HFFc6 (cell line): ENCODE results near the gene TGM2. TPM values are rescaled to one million over a fixed set of nuclear protein-coding genes. Genes with fewer than 3 reads are reported as not detected.

Source experiments
- DNase-seq: peaks from one replicate; pipeline ENCODE4 v3.0.0-alpha.2; 2018
- H3K27ac Mint-ChIP-seq: 2 replicates; pipeline ENCODE4 v1.8.0; 2020; ENCODE audit warnings: mild to moderate bottlenecking, mixed read lengths
- H3K27me3 Mint-ChIP-seq: 2 replicates; pipeline ENCODE4 v1.8.0; 2021; ENCODE audit warnings: mild to moderate bottlenecking, moderate library complexity, mixed read lengths; ENCODE audit not compliant: insufficient read depth
- H3K36me3 Mint-ChIP-seq: 2 replicates; pipeline ENCODE4 v1.8.0; 2021; ENCODE audit warnings: low read depth, mixed read lengths
- H3K4me1 Mint-ChIP-seq: 2 replicates; pipeline ENCODE4 v1.8.0; 2020; ENCODE audit warnings: low read depth, mixed read lengths
- H3K4me3 Mint-ChIP-seq: 2 replicates; pipeline ENCODE4 v1.8.0; 2020; ENCODE audit warnings: mild to moderate bottlenecking, moderate library complexity, mixed read lengths
- H3K9me3 Mint-ChIP-seq: 2 replicates; pipeline ENCODE4 v1.8.0; 2020; ENCODE audit warnings: mild to moderate bottlenecking, mixed read lengths
- total RNA-seq, 6 experiments: library from RNA; stranded (reverse); fragmentation: NEBNext Ultra II Directional; extraction: Animal tissue kit (Norgen Biotek cat#: 25700); gene quantifications; 2 replicates in 1 of 6; 3 replicates in 5 of 6; pipeline ENCODE4 v1.2.3, GENCODE V29; 2021
- TF ChIP-seq, protein P1 (sequence below): fragments of 200-600 bp; sonication (generic); IDR thresholded peaks from 2 replicates; pipeline ENCODE4 v1.5.0; 2021; ENCODE audit warnings: antibody characterized with exemption, mild to moderate bottlenecking

TGM2 gene
- total RNA-seq, 6 experiments from 2014 or later = 99.6 to 430 (median 111) TPM

DNA sequence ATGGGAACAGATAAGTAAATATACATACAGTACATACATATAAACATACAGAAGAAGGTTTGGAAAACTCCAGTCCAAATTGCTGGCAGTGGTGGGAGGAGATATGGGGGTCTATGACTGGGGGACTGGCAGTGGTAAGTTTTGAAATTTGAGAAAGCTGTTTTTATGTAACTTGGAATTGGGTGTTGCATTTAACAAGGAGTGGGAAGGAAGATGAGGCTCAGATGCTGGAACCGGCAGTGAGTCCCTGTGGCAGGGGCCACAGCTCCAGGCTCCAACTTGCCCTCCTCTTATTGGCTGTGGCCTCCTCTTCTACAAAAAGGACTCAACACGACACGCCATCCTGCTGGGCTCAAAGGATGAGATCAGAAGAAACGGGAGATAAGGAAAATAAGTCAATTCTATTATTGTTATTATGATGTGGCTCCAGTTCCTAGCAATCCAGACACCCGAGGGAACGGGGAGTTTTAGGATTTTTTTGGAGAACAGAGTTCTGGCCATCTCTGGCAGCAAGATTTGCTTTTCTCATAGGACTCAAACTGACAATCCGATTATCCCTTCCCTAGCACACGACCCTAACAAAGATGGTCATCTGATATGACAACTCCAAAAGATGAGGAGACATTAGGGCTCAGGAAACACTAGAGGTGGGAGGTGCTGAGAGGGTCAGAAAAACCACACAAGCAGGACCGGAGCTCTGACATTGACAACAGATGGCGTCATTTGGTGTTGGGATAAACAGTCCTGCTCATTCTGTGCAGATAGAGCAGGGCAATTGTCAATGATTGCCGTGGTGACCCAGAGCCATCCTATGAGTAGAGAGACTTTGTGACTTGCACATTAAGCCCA lies 6.0 kb upstream of the TGM2 start:
- Mint-ChIP-seq H3K9me3 (no peaks in the 10 kb centered on the region), H3K27ac (peak overlapping the region; percentile 82), H3K27me3 (peaks cover 2% of the 10 kb centered on the region; the same call in 1 of the 2 replicates), H3K36me3 (no peaks in the 10 kb centered on the region), H3K4me3 (no peak overlapping the region), H3K4me1 (peaks cover 85% of the 10 kb centered on the region)
- TF ChIP-seq, protein P1, sequence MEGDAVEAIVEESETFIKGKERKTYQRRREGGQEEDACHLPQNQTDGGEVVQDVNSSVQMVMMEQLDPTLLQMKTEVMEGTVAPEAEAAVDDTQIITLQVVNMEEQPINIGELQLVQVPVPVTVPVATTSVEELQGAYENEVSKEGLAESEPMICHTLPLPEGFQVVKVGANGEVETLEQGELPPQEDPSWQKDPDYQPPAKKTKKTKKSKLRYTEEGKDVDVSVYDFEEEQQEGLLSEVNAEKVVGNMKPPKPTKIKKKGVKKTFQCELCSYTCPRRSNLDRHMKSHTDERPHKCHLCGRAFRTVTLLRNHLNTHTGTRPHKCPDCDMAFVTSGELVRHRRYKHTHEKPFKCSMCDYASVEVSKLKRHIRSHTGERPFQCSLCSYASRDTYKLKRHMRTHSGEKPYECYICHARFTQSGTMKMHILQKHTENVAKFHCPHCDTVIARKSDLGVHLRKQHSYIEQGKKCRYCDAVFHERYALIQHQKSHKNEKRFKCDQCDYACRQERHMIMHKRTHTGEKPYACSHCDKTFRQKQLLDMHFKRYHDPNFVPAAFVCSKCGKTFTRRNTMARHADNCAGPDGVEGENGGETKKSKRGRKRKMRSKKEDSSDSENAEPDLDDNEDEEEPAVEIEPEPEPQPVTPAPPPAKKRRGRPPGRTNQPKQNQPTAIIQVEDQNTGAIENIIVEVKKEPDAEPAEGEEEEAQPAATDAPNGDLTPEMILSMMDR = 0 out of 2 replicates have a peak, but pooled peaks have one; percentile 9
- DNase-seq = peak; percentile 32

DNA sequence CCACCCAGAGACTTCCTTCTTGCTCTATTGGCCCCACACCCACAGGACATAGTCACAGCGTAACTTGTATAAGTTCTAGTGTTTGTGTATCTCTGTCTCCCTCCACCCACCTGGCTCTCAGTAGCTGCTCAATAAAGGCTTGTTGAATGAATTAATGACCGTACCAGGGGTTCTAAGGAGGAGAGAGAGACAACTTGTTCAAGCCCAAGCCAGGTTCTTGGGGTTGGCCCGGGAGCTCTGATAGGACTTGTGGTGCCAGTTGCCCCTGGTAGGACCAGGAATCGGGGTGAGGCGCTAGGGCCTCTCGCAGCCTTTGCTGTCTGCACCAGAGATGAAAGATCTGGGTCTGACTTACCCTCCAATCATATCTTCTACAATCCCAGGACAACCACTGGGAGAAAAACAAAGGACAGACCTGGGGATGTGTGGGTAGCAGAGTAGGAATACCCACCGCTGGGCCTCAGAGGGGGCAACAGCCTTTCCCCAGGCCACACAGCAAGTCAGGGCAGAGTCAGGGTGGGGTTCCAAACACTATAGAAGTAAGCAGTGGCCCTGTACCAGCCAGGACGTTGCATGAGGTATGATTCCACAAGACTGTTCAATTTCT lies 5.3 kb upstream of the TGM2 start:
- Mint-ChIP-seq H3K4me1 (peaks cover 92% of the 10 kb centered on the region), H3K9me3 (no peaks in the 10 kb centered on the region), H3K27ac (peak overlapping the region; percentile 82), H3K36me3 (no peaks in the 10 kb centered on the region), H3K27me3 (peaks cover 2% of the 10 kb centered on the region; the same call in 1 of the 2 replicates), H3K4me3 (no peak overlapping the region)
- TF ChIP-seq, protein P1 = no peak
- DNase-seq = no peak

DNA sequence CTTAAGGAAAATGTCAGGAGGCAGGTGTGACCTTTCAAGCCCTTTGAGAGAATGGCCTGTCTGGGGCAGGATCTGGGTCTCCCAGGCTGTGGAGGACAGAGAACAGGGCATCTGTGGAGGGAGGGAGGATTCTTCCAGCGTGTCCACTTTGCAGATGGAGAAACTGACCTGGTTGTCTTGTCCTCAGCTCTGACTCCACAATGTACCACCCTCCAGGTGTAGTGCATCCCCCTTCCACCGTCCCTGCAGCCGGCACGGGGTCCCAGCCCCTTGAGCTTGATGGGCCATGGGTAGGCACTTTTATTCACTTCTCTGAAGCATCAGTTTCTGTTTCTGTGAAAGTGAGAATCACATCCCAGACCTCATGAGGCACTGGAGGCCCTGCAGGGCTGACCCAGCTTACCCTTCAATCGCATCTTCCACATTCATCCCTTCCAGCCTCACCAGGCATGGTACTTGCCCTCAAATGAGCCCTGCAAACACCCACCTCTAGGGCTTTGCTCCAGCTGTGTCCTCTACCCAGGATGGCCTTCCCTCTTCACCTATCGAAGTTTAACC lies 4.6 kb upstream of the TGM2 start:
- Mint-ChIP-seq H3K9me3 (no peaks in the 10 kb centered on the region), H3K27me3 (peaks cover 1% of the 10 kb centered on the region; the same call in 1 of the 2 replicates), H3K4me3 (no peak overlapping the region; the same call in 1 of the 2 replicates), H3K4me1 (peaks cover 98% of the 10 kb centered on the region), H3K27ac (peak overlapping the region; percentile 82), H3K36me3 (no peaks in the 10 kb centered on the region)
- no peak for DNase-seq
- TF ChIP-seq, protein P1 = no peak

DNA sequence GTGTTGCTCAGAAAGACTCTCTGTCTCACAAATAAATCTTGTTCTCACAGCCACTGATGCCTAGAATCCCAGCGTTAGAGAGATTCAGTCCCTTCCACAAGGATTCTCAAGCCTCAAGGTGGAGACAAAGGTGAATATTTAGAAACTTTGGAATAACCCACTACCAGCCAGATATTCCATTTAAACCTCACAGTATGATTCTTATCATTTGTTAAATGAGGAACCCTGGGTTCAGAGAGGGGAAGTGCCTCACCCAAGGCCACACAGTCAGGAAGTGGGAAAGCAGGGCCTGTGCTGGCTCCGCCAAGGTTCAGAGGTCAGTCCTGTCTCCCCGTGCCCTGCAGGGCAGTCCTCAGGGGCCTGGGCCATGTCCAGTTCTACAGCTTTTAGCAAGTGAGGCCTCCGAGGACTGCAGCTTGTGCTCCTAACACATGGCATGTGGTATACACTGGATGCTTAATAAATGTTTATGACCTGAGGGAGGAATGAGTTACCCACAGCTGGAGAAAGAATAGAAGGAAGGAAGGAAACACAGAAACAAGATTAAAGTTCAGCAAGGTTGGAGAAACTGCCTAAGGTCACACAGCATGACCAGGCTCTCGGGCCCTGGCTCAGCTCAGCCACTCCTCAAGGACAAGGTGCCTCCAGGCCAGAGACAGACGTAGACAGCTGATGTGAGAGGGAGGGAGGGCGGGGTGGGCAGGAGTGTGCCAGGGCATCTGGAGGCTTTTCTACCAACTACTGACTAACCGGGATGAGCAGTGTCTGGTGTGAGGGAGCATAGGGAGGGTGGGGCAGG lies 3.9 kb upstream of the TGM2 start:
- Mint-ChIP-seq H3K36me3 (no peaks in the 10 kb centered on the region), H3K4me3 (peak overlapping the region; percentile 53; the same call in 1 of the 2 replicates), H3K27ac (peak overlapping the region; percentile 82), H3K4me1 (peaks cover 100% of the 10 kb centered on the region), H3K27me3 (no peaks in the 10 kb centered on the region), H3K9me3 (no peaks in the 10 kb centered on the region)
- DNase-seq = no peak
- TF ChIP-seq, protein P1 = no peak; the same call in 1 of the 2 replicates
